Measurements from ENCODE around the gene SRSF7.

SRSF7 gene

GRCh38 chr2:38754506-38754905, 3.3 kb upstream of the SRSF7 start:
- no peaks in the 10 kb centered on the region for H3K9me3 ChIP-seq (ENCODE audit: control insufficient read depth, low read length)
- H3K27ac ChIP-seq (ENCODE audit: low read depth, low read length, severe bottlenecking) = no peak overlapping the region
- no peaks in the 10 kb centered on the region for H3K4me1 ChIP-seq (ENCODE audit: control insufficient read depth, insufficient read depth, low read length, poor library complexity, severe bottlenecking)
- peaks cover 6% of the 10 kb centered on the region for H3K36me3 ChIP-seq (ENCODE audit: control insufficient read depth, insufficient read depth, low read length)
- no peak overlapping the region for H3K4me3 ChIP-seq (ENCODE audit: extremely low read depth, insufficient read depth, low read length, poor library complexity, severe bottlenecking)
- WGBS, 2 experiments (ENCODE audit: insufficient coverage in 2 of 2) = no CpG with 5 or more reads among the region's 3 CpGs

DNA sequence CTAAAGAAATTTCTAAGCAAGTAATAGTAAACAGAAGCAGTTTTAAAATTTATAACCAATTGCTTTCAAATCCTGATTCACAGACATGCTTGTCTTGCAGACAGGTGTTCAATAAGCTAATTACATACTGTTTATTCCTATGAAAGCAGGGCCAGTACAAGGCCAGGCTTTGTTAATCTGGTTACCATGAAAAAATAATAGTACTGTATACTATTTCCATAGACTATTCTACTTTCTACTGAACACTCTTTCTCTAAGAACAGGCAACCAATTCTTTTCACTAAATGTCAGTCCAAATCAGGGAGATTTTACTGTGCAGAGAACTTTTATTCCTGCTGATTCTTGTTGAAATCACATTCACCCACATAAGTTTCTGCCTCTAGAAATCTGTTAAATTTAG, 2.9 kb upstream of the SRSF7 start:
- Histone ChIP-seq H3K27ac (ENCODE audit: low read depth, low read length, severe bottlenecking) (no peak overlapping the region), H3K9me3 (ENCODE audit: control insufficient read depth, low read length) (no peaks in the 10 kb centered on the region), H3K4me1 (ENCODE audit: control insufficient read depth, insufficient read depth, low read length, poor library complexity, severe bottlenecking) (no peaks in the 10 kb centered on the region), H3K36me3 (ENCODE audit: control insufficient read depth, insufficient read depth, low read length) (peaks cover 11% of the 10 kb centered on the region), H3K4me3 (ENCODE audit: extremely low read depth, insufficient read depth, low read length, poor library complexity, severe bottlenecking) (no peak overlapping the region)

DNA sequence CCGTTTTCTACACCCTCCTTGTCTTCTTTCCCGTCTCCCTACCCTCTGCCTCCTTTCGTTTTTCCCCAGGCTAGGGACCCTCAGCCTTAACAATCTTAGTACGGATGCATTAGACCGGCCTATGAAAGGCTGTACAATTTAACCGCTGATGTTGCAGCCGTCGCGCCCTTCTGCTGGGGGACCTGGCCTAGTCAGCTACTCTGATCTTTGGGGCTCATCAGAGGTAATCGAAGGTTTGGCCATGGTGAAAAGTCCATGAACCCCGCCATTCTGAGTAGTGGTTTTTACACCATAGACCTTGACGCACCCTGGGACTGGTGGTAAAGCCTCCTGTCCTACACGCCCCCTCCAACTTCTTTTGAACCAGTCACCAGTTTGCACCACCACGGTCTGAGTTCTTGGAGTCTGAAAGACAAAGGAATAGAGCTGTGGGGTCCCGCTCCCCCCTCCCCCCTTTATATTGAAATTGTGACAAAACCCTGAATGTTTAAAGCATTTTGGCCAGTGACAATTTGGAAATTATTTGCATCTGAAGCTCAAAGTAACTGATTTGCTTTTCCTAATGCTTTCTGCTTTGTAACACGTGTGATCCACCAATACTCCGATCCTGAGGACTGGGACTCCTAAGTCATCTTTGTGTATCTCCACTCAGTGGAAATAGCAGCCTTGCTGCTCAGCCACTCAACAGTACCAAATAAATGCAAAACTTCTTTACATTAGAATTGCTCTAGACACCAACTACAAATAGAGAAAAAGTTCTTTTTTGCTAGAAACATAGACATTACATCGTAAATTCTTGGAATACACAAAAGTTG, 642 bp upstream of the SRSF7 start:
- peak overlapping the region; percentile 97 for H3K27ac ChIP-seq (ENCODE audit: low read depth, low read length, severe bottlenecking)

GRCh38 chr2:38750011-38750890, 910 bp downstream of the SRSF7 start:
- Histone ChIP-seq H3K9me3 (ENCODE audit: control insufficient read depth, low read length) (no peaks in the 10 kb centered on the region), H3K27ac (ENCODE audit: low read depth, low read length, severe bottlenecking) (peak overlapping the region; percentile 97), H3K36me3 (ENCODE audit: control insufficient read depth, insufficient read depth, low read length) (peaks cover 49% of the 10 kb centered on the region), H3K4me1 (ENCODE audit: control insufficient read depth, insufficient read depth, low read length, poor library complexity, severe bottlenecking) (peaks cover 19% of the 10 kb centered on the region), H3K4me3 (ENCODE audit: extremely low read depth, insufficient read depth, low read length, poor library complexity, severe bottlenecking) (peak overlapping the region; percentile 92)
- 1% methylated on average over 48 to 53 of the region's 59 CpGs for WGBS, 2 experiments (ENCODE audit: insufficient coverage in 2 of 2)

More for the DNA sequence above, 642 bp upstream of the SRSF7 start:
- 3 to 6% methylated on average over 13 to 14 of the region's 18 CpGs for WGBS, 2 experiments (ENCODE audit: insufficient coverage in 2 of 2)
- H3K9me3 ChIP-seq (ENCODE audit: control insufficient read depth, low read length) = no peaks in the 10 kb centered on the region
- peaks cover 33% of the 10 kb centered on the region for H3K36me3 ChIP-seq (ENCODE audit: control insufficient read depth, insufficient read depth, low read length)
- peak overlapping the region; percentile 92 for H3K4me3 ChIP-seq (ENCODE audit: extremely low read depth, insufficient read depth, low read length, poor library complexity, severe bottlenecking)
- H3K4me1 ChIP-seq (ENCODE audit: control insufficient read depth, insufficient read depth, low read length, poor library complexity, severe bottlenecking) = peaks cover 18% of the 10 kb centered on the region

- H3K4me3 ChIP-seq (ENCODE audit: extremely low read depth, insufficient read depth, low read length, poor library complexity, severe bottlenecking) = peak overlapping the region; percentile 92
- peaks cover 60% of the 10 kb centered on the region for H3K36me3 ChIP-seq (ENCODE audit: control insufficient read depth, insufficient read depth, low read length)
- H3K27ac ChIP-seq (ENCODE audit: low read depth, low read length, severe bottlenecking) = no peak overlapping the region
- WGBS, 2 experiments (ENCODE audit: insufficient coverage in 2 of 2) = 74 to 75% methylated on average over 17 to 19 of the region's 26 CpGs
- H3K4me1 ChIP-seq (ENCODE audit: control insufficient read depth, insufficient read depth, low read length, poor library complexity, severe bottlenecking) = peaks cover 19% of the 10 kb centered on the region
- no peaks in the 10 kb centered on the region for H3K9me3 ChIP-seq (ENCODE audit: control insufficient read depth, low read length)
These were observed 2.0 kb downstream of the SRSF7 start for GRCh38 chr2:38748943-38749804.

- no peak overlapping the region for H3K27ac ChIP-seq (ENCODE audit: low read depth, low read length, severe bottlenecking)
- H3K9me3 ChIP-seq (ENCODE audit: control insufficient read depth, low read length) = no peaks in the 10 kb centered on the region
- no peak overlapping the region for H3K4me3 ChIP-seq (ENCODE audit: extremely low read depth, insufficient read depth, low read length, poor library complexity, severe bottlenecking)
- peaks cover 67% of the 10 kb centered on the region for H3K36me3 ChIP-seq (ENCODE audit: control insufficient read depth, insufficient read depth, low read length)
- 94 to 95% methylated on average over 6 to 8 of the region's 9 CpGs for WGBS, 2 experiments (ENCODE audit: insufficient coverage in 2 of 2)
- H3K4me1 ChIP-seq (ENCODE audit: control insufficient read depth, insufficient read depth, low read length, poor library complexity, severe bottlenecking) = peaks cover 19% of the 10 kb centered on the region
These were observed 2.8 kb downstream of the SRSF7 start for GRCh38 chr2:38748391-38748790.

GRCh38 chr2:38747819-38748218, 3.3 kb downstream of the SRSF7 start:
- 89 to 95% methylated on average over 4 of the region's 5 CpGs for WGBS, 2 experiments (ENCODE audit: insufficient coverage in 2 of 2)
- Histone ChIP-seq H3K4me1 (ENCODE audit: control insufficient read depth, insufficient read depth, low read length, poor library complexity, severe bottlenecking) (peaks cover 19% of the 10 kb centered on the region), H3K36me3 (ENCODE audit: control insufficient read depth, insufficient read depth, low read length) (peaks cover 71% of the 10 kb centered on the region), H3K4me3 (ENCODE audit: extremely low read depth, insufficient read depth, low read length, poor library complexity, severe bottlenecking) (no peak overlapping the region), H3K9me3 (ENCODE audit: control insufficient read depth, low read length) (no peaks in the 10 kb centered on the region), H3K27ac (ENCODE audit: low read depth, low read length, severe bottlenecking) (peak overlapping the region; percentile 11)

DNA sequence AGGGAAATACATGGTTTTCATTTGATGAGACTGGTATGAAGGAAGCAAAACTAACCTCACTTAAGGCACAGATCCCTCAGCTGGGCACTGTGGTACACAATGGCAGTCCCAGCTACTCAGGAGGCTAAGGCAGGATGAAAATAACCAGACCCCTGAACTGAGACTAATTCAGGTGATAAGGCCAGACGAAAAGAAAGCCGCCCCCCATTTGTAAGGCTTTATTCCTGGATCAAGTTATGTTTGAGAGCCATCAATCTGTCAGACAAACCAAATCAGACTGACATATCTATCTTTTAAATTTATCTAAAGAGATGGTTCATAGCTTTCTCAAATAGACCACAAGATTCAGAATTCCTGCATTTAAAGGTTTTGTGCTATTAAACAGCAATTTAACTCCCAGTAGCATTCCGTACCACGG, 4.1 kb downstream of the SRSF7 start:
- H3K4me1 ChIP-seq (ENCODE audit: control insufficient read depth, insufficient read depth, low read length, poor library complexity, severe bottlenecking) = peaks cover 19% of the 10 kb centered on the region
- H3K4me3 ChIP-seq (ENCODE audit: extremely low read depth, insufficient read depth, low read length, poor library complexity, severe bottlenecking) = no peak overlapping the region
- WGBS, 2 experiments (ENCODE audit: insufficient coverage in 2 of 2) = no CpG with 5 or more reads among the region's 4 CpGs
- H3K36me3 ChIP-seq (ENCODE audit: control insufficient read depth, insufficient read depth, low read length) = peaks cover 76% of the 10 kb centered on the region
- H3K27ac ChIP-seq (ENCODE audit: low read depth, low read length, severe bottlenecking) = peak overlapping the region; percentile 10
- H3K9me3 ChIP-seq (ENCODE audit: control insufficient read depth, low read length) = no peaks in the 10 kb centered on the region

GRCh38 chr2:38745267-38745666, 5.9 kb downstream of the SRSF7 start:
- no peak overlapping the region for H3K27ac ChIP-seq (ENCODE audit: low read depth, low read length, severe bottlenecking)
- H3K36me3 ChIP-seq (ENCODE audit: control insufficient read depth, insufficient read depth, low read length) = peaks cover 93% of the 10 kb centered on the region
- no peaks in the 10 kb centered on the region for H3K9me3 ChIP-seq (ENCODE audit: control insufficient read depth, low read length)
- H3K4me1 ChIP-seq (ENCODE audit: control insufficient read depth, insufficient read depth, low read length, poor library complexity, severe bottlenecking) = peaks cover 19% of the 10 kb centered on the region
- WGBS, 2 experiments (ENCODE audit: insufficient coverage in 2 of 2) = 87 to 96% methylated on average over 6 to 8 of the region's 9 CpGs
- H3K4me3 ChIP-seq (ENCODE audit: extremely low read depth, insufficient read depth, low read length, poor library complexity, severe bottlenecking) = no peak overlapping the region

- H3K4me3 ChIP-seq (ENCODE audit: extremely low read depth, insufficient read depth, low read length, poor library complexity, severe bottlenecking) = no peak overlapping the region
- no peaks in the 10 kb centered on the region for H3K9me3 ChIP-seq (ENCODE audit: control insufficient read depth, low read length)
- H3K36me3 ChIP-seq (ENCODE audit: control insufficient read depth, insufficient read depth, low read length) = peaks cover 94% of the 10 kb centered on the region
- peaks cover 19% of the 10 kb centered on the region for H3K4me1 ChIP-seq (ENCODE audit: control insufficient read depth, insufficient read depth, low read length, poor library complexity, severe bottlenecking)
- WGBS, 2 experiments (ENCODE audit: insufficient coverage in 2 of 2) = 86 to 100% methylated on average over 1 of the region's 2 CpGs
- peak overlapping the region; percentile 41 for H3K27ac ChIP-seq (ENCODE audit: low read depth, low read length, severe bottlenecking)
These were observed 6.8 kb downstream of the SRSF7 start for GRCh38 chr2:38744399-38744780.

All from mesodermal cell (in vitro differentiated cells).